ENCODE results near the gene OSBPL6. TPM values are rescaled to one million over a fixed set of nuclear protein-coding genes. Genes with fewer than 3 reads are reported as not detected.

The OSBPL6 gene
- total and polyA plus RNA-seq, 2 of the 13 experiments (the other 11 are each of a cell fraction or from before 2014, with no cell fraction given): 0.03 to 0.11 TPM

- peak; percentile 79; the same call in 1 of the 2 replicates for TF ChIP-seq KLF15 (CRISPR knock-in tag; IDR thresholded peaks at IDR 0.05; ENCODE audit: borderline replicate concordance)
- no peak for TF ChIP-seq ZBTB49 (CRISPR knock-in tag; IDR thresholded peaks at IDR 0.05; ENCODE audit: borderline replicate concordance)
- TF ChIP-seq HNF4A (CRISPR knock-in tag; IDR thresholded peaks at IDR 0.05): peak; percentile 41; the same call in 1 of the 2 replicates
- no peak; the same call in 1 of the 2 replicates for TF ChIP-seq KLF11 (CRISPR knock-in tag; IDR thresholded peaks at IDR 0.05)
- TF ChIP-seq PREB (CRISPR knock-in tag; IDR thresholded peaks at IDR 0.05): no peak
- TF ChIP-seq MXD3 (CRISPR knock-in tag; IDR thresholded peaks at IDR 0.05): peak; percentile 90
- TF ChIP-seq FOXJ3 (CRISPR knock-in tag; IDR thresholded peaks at IDR 0.05; ENCODE audit: borderline replicate concordance): 0 out of 2 replicates have a peak, but pooled peaks have one; percentile 30
- TF ChIP-seq CBX5 (CRISPR knock-in tag; IDR thresholded peaks at IDR 0.05; ENCODE audit: borderline replicate concordance): peak; percentile 58; the same call in 1 of the 2 replicates
- peak; percentile 54; the same call in 1 of the 2 replicates for TF ChIP-seq RFXANK (CRISPR knock-in tag; IDR thresholded peaks at IDR 0.05)
- TF ChIP-seq SSRP1 (CRISPR knock-in tag; IDR thresholded peaks at IDR 0.05): peak; percentile 87
- TF ChIP-seq MIER2 (CRISPR knock-in tag; IDR thresholded peaks at IDR 0.05): no peak
- peak; percentile 93 to 97 for TF ChIP-seq POLR2A (IDR thresholded peaks at IDR 0.05; ENCODE audit: insufficient read depth in 1 of 2, low read depth in 2 of 2, low read length in 2 of 2)
- no peak for TF ChIP-seq FLYWCH1 (CRISPR knock-in tag; IDR thresholded peaks at IDR 0.05)
- TF ChIP-seq YEATS2 (CRISPR knock-in tag; IDR thresholded peaks at IDR 0.05; ENCODE audit: borderline replicate concordance): peak; percentile 92
- peak; percentile 76 for TF ChIP-seq PAXIP1 (CRISPR knock-in tag; conservative IDR thresholded peaks at IDR 0.05)
- no peak for TF ChIP-seq RBAK (CRISPR knock-in tag; IDR thresholded peaks at IDR 0.05)
- TF ChIP-seq HOXD1 (CRISPR knock-in tag; IDR thresholded peaks at IDR 0.05): no peak; the same call in none of the 2 replicates
- peak; percentile 96 for TF ChIP-seq ZNF691 (CRISPR knock-in tag; IDR thresholded peaks at IDR 0.05; ENCODE audit: borderline replicate concordance, low read depth)
Observed at GRCh38 chr2:178450774-178451525, 256.6 kb downstream of the OSBPL6 start, which contains the start of the genes PJVK and PRKRA (continued).
